Activated gamma-delta T cell treated with Interleukin-2 at 50 U/mL for 16 hours (primary cell): Measurements from ENCODE around the gene IL17REL.

Experiments
- DNase-seq: peaks from one replicate; pipeline ENCODE4 v3.0.0-alpha.2; 2020

Gene IL17REL

DNA sequence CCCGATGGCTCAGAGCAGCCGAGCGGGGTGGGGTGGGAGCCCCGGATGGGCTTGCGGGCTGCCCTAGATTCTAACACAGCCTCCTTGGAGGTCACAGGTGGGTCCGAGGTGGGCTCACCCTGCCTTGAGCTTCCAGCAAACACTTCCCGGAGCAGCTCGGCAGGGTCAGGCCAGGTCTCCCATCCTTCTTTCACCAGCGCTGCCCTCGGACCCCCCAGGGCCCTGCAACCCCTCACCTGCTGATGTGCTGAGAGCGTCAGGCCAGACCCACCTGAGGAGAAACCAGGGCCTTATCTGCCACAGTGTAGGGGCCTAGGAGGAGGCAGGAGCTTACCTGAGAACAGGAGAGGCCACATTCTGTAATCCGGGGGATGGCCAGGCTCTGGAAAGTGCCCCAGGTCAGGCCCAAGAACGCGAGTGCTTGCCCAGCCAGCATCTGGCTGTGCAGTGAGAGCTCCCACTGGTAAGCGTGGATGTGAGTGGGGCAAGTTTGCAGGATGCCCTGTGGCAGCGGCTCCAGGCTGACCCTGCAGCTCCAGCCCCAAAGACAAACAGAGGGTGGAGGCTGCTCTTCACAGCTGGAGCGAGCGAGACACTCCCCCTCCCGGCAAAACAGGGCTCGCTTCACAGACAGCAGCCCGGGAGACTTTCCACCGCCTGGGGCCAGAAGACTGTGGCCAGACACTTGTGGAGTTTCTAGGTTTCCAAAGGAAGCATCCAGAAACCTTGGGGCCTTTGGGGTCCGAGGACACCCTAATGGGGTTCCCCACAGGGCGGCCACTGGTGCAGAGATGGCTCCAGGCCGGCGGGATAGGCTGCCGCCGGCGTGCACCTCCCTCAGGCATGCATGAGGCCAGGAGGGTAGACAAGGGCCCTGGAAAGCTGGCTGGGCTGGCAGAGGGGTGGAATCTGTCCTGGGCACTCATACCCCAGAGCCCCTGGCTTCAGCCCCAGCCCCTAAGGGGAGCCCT, at the start of gene IL17REL:
IL17REL (minus strand) TSS at position 555 of the 971 bp plus-strand sequence; CDS start at position 436, 119 bp downstream.
- no peak for DNase-seq

DNA sequence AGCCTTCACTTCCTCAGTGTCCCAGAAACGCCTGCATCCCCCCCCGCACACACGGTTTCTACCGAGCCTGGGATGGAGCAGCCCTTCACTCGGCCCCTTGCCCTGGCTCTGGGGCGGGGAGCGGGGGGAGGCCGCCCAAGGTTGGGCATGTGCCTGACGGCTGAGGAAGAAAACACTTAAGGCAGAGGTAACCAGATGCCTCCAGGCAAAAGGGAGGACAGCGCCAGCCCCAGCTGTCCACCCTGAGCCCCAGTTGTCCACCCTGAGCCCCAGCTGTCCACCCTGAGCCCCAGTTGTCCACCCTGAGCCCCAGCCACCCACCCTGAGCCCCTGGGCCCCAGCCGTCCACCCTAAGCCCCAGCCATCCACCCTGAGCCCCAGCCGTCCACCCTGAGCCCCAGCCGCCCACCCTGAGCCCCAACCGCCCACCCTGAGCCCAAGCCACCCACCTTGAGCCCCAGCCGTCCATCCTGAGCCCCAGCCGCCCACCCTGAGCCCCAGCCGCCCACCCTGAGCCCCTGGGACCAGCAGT, 49.3 kb upstream of the IL17REL start:
- DNase-seq, result no peak

DNA sequence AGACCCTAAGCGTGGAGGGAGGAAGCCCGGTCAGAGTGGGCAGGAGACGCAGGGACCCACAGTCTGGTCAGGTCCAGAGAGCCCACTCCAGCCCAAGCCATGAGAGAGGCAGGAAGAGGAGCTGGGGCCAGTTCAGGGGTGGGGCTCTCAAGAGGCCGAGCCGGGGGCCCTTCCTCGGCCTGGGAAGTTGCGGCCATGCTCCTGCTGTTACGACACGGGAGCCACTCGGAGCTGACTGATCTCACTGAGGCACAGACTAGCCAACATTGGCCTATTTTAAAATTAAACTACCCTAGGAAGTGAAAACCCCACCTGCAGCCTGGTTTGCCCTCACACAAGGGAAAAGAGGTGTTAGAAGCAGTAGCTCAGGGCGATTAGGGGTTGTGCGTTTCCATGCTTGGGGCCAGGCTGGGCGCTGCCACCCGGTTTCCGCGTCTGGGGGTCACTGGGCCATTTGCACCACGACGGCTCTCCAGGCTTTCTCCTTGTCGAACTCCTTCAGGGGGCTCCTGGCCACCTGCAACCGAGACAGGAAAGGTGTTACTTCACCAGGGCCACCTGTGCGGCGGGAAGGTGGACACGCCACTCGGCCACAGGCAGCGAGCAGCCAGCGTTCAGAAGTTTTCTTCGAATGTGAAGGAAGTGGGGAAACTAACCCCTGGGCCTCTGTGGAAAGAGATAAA, 48.7 kb upstream of the IL17REL start:
- no peak for DNase-seq

DNA sequence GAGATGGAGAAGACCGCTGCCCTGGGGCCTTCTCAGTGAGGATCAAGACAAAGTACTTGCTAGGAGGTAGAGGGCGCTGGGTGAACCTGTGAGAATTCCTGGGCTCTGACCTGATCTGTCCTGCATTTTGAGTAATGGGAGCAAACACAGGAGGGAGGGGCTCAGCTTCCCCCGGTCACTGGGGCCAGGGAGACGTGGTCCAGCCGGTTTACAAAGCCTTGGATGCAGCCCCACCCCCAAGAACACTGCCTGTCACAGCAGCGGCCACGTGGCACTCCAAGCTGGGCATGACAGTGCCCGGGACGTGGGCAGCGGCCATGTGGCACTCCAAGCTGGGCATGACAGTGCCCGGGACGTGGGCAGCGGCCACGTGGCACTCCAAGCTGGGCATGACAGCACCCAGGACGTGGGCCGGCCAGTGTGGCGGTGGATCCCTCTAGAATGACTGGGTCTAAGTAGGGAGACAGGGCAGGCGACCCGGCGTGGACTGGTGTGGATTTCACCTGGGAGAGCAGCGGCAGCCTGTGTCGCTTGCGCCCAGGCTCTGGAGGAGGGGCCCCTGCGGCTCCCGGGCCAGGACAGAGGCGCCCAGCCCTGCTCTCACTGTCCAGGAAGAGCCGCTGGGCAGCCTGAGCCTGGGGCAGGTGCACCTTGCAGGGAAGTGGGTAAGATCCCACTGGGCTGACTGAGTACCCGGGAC, 48.0 kb upstream of the IL17REL start:
- no peak for DNase-seq

DNA sequence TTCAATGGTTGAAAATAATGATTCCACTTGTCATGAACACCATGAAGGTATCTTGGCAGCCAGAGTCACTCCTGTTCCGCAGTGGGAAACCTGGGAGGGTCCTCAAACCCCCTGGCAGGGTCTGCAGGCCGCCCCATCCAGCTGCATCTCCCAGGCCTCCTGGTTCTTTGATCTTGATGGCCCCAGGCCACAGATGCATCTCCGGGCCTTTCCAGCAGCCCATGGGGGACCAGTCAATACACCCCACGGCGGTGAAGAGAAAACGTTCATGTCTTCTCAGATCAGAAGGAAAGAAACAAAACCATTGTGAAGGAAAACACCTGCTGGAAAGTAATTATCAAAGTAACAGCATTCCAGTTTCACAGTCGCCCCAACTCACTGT, 47.3 kb upstream of the IL17REL start:
- DNase-seq, result no peak

DNA sequence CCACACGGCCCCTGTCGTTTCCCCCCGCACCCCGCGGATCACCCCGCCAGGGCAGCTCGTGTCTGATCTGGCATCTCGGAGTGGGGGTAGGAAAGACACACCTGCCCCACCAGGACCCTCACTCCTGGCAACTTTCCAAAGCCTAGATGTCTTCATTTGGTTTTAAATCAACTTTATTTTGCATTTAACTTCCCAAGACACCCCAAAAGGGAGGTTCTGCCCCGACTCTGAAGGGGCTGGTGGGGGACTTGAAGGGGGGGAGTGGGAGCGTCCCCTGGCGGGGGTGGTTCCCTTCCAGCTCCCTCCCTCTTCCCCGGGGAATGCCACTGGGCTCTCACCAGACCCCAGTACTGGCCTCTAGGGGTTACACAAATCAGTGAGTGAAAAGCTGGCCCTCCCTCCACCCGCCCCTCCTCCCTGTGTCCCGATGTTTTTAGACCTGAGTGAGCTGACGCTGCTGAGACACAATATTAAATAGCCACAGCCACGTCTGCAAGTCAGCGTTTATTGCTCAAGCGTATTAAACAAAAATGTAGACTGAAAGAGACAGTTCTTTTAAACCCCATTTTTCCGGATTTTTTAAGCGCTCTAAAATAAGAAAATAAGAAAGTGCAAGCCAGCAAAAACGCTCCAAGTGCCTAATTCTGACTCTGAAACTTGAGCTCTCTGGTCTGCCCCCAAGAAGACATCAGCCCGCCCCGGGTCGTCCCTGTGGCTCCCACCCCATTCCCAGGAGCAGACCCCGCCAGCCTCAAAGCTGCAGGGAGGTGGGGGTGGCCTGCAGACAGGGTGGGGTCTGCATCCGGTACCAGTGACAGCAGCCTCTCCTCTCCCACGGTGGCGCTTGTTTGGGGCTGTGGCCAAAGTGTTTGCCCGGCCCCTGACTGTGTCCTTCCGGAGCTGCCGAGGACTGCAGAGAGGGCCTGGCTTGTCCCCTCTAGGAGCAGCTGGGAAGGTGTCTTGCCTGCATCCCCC, 46.6 kb upstream of the IL17REL start:
- no peak for DNase-seq

DNA sequence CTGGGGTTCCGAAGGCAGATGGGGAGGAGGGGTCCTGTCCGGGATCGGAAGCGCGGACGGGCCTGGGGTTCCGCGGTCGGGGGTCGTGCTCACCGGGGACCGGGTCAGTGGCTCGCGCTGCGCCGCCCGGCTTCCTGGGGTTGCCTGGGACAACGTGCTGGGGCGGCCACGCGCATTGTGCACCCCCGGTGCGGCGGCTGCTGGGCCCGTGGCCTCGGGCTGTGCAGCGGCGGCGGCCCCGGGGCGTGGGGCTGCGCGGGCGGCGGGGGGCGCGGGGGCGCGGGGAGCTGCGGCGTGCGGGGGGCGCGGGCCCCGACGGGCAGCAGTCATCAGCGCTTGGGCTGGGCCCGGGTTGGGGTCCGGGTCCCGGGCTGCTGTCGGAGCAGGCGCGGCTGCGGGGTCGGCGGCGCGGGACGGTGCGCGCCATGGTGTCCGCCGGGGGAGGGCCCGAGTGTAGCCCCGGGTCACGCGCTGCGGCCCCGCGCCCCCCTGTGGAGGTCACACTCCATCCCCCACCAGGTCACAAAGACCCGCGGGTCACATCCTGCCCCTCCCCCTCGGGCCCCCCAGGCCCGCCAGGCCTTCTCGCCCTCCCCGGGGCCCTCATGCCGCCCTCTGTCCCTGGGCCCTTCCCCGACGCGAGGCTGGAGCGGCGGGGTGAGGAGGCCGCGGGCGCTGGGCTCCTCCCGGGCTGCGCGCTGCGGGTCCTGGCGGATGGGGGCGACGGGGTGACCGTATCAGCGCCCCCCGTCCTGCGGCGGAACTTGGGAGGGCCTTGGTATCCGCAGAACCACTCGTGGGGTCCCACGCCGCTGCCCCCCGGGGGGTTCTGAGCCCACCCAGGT, 45.7 kb upstream of the IL17REL start, which contains the start of gene TTLL8:
TTLL8 (minus strand) TSS at position 238 of the 845 bp plus-strand sequence.
- no peak for DNase-seq

DNA sequence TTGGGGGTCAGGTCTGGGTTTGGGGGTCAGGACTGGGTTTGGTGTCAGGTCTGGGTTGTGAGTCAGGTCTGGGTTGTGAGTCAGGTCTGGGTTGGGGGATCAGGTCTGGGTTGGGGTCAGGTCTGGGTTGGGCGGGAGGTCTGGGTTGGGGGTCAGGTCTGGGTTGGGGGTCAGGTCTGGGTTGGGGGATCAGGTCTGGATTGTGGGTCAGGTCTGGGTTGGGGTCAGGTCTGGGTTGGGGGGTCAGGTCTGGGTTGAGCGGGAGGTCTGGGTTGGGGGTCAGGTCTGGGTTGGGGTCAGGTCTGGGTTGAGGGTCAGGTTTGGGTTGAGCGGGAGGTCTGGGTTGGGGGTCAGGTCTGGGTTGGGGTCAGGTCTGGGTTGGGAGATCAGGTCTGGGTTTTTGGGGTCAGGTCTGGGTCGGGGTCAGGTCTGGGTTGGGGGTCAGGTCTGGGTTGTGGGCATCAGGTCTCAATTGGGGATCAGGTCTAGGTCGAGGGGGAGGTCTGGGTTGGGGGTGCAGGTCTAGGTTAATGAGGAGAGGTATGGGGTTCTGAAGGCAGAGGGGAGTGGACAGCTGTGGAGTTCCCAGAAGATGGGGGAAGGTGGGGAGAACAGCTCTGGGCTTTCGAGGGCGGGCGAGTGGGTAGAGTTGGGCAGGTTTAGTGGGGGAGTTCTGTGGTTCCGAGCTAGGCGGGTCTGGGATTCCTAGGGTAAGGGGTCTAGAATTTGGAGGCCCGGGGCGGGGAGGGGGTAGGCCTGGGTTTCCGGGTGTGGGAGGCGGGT, 44.9 kb upstream of the IL17REL start:
- no peak for DNase-seq

DNA sequence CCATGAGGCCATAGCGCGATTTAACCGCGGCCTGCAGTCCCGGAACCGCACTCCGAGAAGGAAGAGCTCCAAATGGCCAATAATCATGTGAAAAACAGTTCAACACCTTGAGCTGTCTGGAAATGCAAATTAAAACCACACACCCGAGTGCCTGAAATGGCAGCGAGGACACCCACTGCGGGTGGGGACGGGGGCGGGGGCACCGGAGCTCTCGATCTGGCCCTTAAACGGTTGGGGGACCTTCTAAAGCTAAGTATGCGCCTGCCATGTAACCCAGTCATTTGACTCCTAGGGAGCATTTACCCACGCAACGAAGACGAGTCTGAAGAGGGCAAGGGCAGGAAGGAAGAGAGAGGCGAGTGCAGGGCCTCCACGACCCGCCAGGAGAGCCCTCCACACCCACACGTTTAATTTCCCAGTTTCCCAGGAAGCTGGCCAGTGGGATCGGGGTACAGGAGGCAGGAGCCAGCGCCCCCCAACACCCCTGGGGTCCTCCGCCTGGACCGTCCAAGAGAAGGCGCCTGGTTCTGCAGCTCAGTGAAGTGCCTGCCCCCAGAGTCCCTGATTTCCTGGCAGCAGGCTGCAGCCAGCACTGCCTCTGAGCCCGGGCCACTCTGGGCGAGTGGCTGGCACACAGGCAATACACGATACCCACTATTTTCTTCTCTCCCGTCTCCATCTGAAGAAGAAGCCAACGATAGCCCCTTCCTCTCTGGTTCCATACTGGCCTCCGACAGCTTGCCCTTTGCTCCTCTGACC, 43.8 kb upstream of the IL17REL start:
- no peak for DNase-seq

DNA sequence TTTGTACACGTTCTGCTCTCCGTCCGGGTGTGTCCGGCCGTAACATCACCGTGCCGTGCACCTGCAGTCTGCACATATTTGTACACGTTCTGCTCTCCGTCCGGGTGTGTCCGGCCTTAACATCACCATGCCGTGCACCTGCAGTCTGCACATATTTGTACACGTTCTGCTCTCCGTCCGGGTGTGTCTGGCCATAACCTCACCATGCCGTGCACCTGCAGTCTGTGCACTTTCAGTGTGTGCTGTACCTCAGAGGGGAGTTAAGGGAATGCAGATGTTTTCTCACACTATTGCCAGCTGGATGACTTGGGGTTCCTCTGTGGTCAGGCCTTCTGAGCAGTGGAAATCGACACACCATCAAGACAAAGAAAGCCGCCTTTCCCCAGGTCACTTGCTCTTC, 41.3 kb upstream of the IL17REL start:
- DNase-seq, result no peak

DNA sequence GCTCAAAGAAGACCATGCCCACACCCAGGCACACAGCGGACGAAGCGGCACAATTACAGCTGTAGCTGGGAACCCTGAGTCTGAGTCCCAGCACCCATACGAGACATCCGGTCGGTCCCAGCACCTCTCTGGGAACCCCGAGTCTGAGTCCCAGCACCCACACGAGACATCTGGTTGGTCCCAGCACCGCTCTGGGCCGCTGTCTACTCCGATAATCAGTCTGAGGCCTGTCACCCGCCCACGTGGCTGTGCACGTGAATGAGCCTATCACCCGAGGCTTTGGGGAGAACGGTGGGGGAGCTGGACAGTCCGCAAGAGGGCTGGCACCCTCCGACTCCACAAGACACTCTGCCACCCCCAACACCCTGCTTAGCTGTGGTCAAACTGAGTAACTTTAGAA, 39.4 kb upstream of the IL17REL start:
- DNase-seq, result no peak

DNA sequence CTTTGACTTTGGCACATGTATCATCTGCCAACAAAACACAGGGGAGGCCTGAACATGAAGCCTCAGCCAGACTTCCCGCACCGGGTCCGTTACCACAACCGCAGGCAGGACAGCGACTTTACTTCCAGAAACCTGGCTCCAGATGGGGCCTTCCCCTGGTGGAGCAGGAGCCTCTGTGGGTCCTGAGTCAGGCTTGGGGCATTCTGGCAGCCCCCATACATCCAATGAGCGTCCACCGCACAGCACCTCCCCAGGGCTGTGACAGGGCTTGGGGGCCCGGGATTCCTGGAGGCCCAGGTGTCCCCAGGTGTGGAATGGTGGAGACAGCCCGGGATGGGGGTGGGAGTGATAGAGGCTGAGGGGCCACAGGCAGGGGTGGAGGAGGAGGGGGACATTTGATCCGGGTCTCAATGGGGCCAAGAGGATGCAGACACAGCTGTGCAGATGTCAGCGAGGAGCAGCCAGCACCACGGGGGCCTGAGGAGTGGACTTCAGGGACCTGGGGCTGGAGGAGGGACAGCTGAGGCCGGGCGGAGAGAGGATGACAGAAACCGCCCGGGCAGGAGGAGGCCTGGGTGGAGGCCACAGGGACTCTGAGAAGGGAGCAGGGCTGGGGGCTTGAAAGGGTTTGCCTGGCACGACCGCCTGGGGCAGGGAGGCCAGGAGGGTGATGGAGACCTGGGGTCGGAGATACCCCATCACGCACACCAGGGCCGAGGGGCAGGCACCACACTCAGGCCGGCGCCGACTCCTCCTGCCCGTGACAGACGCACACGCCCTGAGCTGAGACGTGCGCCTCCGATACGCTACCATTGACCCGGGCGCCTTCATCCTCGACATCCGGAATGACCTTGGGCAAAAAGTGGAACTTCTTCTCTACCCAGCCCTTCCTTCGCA, 37.0 kb upstream of the IL17REL start:
- no peak for DNase-seq

DNA sequence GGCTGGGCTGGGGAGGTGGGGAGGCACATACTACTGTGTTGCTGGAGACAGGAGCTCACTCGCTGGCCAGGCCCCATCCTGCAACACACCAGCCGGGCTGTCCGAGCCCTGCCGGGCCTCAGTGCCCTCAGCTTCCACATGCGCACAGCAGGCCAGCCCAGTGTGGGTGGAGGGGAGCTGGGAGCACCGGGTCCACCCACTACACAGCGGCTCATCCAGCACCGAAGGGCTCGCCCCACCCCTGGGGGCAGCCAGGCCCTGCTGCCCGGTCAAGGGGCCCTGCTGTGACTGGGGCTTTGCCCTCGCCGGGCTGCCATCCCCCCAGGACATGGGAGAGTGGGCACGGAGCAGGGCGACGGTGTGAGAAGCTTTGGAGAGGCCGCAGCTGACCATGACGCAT, 36.3 kb upstream of the IL17REL start:
- no peak for DNase-seq

DNA sequence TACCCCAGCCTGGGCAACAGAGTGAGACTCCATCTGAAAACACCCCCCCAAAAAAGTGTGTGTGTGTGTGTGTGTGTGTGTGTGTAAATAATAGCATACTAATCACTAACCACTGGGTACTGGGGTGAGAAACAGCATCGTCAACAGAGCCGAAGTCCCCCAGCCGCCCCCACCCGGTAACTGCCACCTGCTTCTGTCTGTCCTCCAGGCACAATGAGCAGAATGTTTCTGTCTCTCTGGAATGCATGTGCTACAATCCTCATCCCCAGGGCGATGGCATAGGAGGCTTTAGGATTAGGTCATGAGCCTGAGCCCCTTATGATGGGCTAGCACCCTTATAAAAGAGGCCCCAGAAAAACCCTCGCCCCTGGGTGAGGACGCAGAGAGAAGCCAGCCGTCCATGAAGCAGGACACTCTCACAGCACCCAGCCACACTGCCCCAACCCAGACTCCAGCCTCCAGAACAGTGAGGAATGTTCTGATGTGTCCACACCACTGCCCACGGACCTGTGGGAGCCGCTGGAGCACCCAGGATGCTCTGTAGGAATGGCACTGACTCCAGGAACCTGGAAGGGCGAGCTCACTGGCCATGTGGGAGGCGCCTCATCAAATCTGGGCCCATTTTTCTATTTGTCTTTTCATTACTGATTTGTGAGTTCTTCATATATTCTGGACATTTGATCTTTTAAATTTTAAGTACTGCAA, 35.6 kb upstream of the IL17REL start:
- no peak for DNase-seq

DNA sequence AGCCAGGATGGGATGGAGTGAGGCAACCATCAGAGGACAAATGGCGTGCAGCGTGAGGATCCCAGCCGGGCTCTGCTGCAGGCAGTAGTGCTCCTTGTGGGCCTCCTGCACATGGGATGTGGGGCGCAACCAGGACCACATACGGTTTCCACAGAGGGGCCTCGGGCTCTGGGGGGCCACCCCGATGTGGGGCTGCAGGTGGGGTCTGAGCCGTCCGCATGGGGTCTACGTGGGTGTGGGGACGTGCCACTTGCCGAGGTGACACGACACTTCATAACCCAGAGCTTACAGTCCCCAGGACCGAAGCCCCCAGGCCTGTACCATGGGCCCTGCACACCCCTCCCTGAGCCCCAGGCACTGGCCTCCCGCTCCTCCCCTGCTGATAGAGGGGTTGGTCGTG, 34.8 kb upstream of the IL17REL start:
- no peak for DNase-seq

DNA sequence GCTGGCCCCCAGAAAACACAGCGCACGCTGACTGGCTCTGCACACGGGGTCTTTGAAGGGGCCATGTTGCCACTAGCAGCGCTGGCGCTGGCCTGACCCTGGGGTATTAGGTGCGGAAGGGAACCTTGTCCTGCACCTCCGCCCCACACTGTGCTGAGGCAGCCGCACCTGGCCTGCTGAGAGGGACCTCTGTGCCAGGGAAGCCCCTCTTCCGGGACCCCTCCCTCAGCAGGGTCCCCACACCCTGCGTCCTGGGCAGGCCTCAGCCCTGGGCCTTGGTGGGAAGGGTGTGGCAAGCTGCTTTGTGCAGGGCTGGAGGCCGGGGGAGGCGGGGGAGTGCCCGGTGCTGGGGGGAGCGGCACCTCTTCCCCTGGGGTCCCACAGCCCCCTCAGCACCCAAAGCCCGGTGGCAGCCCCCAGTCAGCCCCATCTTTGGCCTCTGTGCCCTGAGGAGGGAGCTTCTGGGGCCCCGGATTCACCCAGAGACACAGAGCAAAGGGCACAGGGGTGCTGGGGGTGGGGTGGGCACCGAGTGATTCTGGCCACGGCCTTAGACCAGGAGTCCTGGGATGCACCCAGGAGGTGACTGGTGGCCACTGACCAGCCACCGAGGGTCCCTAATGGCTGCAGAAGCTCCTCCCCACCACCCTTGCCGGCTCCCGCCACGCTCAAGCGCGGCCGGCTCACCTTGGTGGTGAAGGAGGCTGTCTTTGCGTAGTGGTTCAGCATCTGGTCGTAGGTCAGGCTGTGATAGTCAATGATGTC, 34.1 kb upstream of the IL17REL start:
- DNase-seq, result no peak

DNA sequence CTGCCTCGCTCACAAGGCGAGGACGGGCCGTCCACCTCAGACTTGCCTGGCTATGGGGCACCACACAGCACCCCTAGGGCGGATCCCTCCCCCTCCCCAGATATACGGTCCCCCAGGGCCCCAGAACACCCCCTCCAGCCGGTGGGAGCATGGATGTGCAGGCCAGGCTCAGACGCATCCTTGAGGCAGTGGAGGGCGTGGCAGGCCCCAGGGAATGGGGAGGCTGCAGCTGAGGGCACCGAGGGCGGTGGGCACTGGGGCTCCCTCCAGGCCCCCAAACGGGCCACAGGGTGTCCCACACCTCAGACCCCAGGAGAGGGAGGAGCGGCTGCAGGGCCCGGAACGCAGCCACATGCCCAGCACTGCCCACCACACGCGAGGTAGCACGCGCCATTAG, 33.5 kb upstream of the IL17REL start:
- no peak for DNase-seq
